Measurements from ENCODE around the gene STX3. TPM values are rescaled to one million over a fixed set of nuclear protein-coding genes. Genes with fewer than 3 reads are reported as not detected.

The STX3 gene
- 75.8 and 82.8 TPM in 2 replicates for total RNA-seq (2014; rRNA removed; shearing (Covaris generic))
- polyA plus RNA-seq (2015; cell fraction: cytosol; rRNA removed), result 45.6 and 57.9 TPM in 2 replicates
- polyA plus RNA-seq (2015; cell fraction: nucleus; rRNA removed), result 56.8 and 69.1 TPM in 2 replicates

DNA sequence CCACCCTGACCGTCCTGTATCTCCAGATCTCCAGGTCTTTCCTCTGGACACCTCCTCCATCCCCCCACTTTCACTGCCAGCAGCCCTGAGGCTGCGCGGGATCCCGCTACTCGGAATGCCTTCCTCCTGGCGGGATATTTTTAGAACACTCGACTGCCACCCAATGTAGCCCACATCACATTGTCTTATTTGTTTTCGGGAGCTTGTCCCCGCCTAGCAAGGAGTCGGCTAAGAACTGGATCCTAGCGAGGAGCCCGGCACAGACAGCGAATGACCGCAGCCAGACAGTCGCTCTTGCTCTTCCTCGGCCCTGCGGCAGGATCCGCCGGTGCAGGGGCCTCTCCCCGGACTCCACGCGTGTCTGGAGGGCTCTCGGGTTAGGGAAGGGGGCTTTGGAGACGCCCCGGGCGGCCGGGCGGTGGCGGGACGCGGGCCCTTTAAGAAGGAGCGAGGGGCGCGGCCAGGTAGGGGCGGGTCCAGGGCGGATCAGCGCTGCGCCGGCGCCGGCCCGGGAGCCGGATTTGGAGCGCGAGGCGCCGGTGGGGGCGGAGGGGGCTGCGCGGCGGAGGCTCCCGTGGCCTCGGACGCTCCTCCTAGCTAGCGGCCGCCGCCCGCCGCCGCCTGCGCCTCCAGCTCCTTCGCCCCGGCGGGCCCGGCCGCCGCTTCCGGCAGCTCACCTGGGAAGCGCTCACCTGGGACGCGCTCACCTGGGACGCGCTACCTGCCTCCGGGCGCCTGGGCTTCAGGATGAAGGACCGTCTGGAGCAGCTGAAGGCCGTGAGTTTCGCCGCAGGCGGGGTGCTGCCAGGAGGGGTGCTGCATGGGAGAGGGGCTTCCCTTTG, at the start of gene STX3:
TSS of gene STX3 (plus strand) at position 518 of the 842 bp plus-strand sequence. CDS start at position 748, 230 bp downstream.
- peak; percentile 67 for DNase-seq (ENCODE audit: low read depth, low spot score)
- in situ Hi-C loops (cut with HindIII; ENCODE audit: low pct_unique_long_range_greater_than_20kb, low sequenced_read_pairs), result no loop called here

DNA sequence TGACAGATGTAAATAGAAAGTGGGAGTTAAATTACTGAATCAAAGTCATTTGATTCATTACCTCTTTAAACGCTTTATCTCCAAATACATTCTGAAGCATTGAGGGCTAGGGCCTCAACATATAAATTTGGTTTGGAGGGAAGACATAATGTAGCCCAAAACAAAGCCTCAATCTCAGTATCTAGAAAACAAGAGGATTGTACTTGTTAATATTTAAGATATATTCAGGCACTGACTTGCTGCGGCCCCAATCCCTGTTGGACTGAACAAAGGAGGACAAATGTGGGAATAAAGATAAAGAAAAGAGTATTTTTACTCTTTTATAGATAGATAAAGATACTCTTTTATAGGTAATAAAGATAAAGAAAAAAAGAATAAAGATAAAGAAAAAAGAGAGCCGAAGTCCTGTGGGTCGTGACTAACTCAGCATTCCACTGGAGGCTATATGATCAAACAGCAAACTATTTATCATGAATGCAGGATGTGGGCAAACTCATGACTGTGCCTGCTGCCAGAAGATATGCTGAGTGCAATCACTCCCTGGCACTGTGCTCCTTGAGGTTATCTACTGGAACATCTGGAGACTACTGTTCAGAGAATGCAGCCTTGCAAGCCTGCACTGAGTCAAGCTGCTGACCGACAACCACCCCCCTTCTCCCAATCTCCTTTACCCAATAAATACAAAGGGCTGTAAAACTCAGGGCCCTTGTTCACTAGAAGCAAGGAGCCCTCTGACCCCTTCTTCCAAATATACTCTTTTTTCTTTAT, 48.5 kb upstream of the STX3 start:
- peak; percentile 95 for DNase-seq (ENCODE audit: low read depth, low spot score)
- in situ Hi-C loops (cut with HindIII; ENCODE audit: low pct_unique_long_range_greater_than_20kb, low sequenced_read_pairs), result no loop called here

DNA sequence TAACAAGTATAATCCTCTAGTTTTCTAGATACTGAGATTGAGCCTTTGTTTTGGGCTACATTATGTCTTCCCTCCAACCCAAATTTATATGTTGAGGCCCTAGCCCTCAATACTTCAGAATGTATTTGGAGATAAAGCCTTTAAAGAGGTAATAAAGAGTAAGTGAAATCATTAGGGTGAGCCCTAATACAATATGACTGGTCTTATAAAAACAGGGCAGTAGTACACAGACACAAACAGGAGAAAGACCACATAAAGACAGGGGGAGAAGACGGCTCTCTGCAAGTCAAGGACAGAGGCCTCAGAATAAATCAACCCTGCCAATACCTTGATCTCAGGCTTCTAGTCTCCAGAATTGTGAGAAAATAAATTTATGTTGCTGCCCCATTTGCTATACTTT, 47.8 kb upstream of the STX3 start:
- in situ Hi-C loops (cut with HindIII; ENCODE audit: low pct_unique_long_range_greater_than_20kb, low sequenced_read_pairs), result no loop called here
- DNase-seq (ENCODE audit: low read depth, low spot score), result no peak

DNA sequence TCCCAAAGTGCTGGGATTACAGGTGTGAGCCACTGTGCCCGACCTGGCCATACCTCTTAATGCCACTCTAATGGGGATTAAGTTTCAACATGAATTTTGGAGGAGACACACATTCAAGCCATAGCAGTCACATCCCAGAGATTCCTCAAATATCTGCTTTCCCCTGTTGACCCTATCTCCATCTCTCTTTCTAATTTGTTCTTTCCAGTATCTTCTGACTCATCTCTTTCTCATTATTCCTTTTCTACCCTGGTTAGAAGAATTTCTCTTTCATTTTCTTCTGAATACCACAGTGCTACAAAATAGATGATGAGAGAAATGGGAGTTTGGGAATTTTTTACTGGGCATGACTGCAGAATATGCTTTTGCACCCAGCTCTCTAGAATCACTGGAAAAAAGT, 46.6 kb upstream of the STX3 start:
- in situ Hi-C loops (cut with HindIII; ENCODE audit: low pct_unique_long_range_greater_than_20kb, low sequenced_read_pairs), result no loop called here
- no peak for DNase-seq (ENCODE audit: low read depth, low spot score)

DNA sequence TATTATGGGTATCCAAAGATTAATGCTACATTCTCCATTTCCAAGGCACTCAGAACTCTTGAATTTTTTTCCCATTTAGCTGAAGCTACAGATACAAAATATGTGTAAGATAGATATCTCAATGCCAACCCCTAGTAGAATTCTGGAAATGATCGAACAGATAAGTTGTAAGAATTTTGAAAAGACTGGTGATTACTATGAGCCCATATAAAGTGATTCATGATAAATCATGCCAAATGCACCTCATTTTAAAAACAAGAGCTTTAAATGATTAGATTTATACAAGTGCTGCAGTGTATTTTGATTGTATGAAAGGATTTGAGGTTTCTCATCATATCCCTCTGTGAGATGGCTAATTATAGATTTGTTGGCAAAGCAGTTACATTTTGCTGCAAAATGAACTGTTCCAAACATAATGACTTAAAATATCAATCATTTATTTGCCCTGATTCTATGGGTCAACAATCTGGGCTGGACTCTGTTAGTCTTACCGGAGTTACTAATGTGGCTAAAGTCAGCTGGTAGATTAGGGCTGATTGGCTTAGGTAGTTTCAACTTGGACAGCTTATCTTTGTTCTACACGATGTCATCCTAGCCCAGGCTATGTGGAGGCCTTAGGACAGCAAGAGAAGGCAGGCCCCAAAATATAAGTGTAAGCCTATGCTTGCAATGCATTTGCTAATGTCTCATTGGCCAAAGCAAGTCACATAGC, 44.9 kb upstream of the STX3 start:
- in situ Hi-C loops (cut with HindIII; ENCODE audit: low pct_unique_long_range_greater_than_20kb, low sequenced_read_pairs), result no loop called here
- DNase-seq (ENCODE audit: low read depth, low spot score), result no peak

DNA sequence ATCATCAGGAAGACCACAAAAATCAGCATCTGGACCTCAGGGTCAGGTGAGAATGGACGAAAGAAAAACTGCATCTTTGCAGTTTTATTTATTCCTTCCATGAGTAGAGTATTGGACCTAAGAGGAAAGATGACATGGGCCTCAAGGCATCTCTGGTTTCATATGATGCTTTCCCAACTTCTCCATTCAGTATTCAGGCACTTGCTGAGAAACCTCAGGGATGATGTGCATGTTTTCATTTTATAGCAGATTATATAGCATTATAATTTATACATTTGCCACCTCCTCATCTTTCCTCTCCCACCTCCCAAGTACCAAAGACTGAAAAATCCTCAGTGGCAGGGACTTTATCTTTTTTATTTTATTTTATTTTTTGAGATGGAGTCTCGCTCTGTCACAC, 41.4 kb upstream of the STX3 start, which contains the start of gene OR10V1:
TSS of gene OR10V1 (minus strand) at position 101 of the 400 bp plus-strand sequence. CDS start at position 101, 0 bp downstream.
- DNase-seq (ENCODE audit: low read depth, low spot score), result no peak
- in situ Hi-C loops (cut with HindIII; ENCODE audit: low pct_unique_long_range_greater_than_20kb, low sequenced_read_pairs), result no loop called here

DNA sequence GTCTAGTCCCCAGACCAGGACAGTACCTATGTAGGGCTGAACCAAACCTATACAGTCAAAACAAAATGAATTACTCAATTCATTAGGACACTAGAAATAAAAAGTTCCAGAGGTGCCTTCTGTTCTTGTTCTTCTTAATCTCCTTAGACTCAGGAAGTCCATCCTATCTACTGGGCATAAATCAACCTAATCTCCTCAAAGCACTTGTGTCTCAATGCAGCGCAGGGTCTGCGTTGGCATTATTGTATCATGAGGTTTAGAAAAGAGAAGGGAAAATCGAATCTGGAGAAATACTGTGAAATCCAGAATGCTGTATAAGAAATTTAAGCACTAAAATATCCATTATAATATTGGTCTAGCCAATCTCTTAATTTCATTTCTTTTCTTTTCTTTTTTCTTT, 39.1 kb upstream of the STX3 start:
- no peak for DNase-seq (ENCODE audit: low read depth, low spot score)
- in situ Hi-C loops (cut with HindIII; ENCODE audit: low pct_unique_long_range_greater_than_20kb, low sequenced_read_pairs), result no loop called here

DNA sequence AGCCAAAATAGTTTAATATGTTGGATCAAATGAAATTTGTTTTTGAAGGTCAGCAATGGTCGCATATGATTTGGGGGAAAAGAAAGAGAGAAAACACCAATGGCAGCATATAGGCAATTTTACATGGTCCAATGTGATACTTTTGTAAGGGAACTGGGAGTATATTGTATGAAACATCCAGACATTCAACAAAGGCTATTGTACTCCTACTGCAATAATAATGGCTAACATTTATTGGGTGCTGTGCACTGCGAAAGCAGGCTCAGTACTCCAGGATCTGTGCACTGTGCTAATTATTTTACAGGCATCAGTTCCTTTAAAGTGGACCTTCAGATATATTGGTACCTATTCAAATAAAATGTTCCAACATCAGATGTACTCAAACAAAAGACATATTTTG, 35.6 kb upstream of the STX3 start:
- DNase-seq (ENCODE audit: low read depth, low spot score), result no peak
- in situ Hi-C loops (cut with HindIII; ENCODE audit: low pct_unique_long_range_greater_than_20kb, low sequenced_read_pairs), result no loop called here

DNA sequence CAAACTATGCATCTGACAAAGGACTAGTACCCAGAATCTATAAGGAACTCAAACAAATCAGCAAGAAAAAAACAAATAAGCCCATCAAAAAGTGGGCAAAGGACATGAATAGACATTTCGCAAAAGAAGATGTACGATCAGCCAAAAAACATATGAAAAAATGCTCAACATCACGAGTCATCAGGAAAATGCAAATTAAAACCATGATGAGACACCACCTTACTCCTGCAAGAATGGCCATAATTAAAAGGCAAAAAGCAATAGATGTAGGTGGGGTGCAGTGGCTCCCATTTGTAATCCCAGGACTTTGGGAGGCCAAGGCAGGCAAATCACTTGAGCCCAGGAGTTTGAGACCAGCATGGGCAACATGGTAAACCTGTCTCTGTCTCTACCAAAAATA, 31.1 kb upstream of the STX3 start:
- no peak for DNase-seq (ENCODE audit: low read depth, low spot score)
- in situ Hi-C loops (cut with HindIII; ENCODE audit: low pct_unique_long_range_greater_than_20kb, low sequenced_read_pairs), result no loop called here

DNA sequence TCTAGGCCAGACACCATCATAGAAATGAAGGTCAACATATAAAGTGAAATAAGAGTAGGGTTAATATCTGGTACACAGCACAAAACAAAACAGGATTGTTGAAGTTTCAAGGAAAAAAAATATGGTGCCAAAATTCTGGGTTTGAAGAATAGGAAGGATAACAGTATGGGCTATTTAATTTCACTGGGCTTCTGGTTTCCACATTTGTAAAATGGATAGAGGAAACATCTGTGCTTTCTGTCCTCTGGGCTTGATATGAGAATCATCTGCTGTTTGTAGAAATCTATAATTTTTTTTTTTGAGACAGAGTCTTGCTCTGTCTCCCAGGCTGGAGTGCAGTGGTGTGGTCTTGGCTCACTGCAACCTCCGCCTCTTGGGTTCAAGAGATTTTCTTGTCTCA, 27.8 kb upstream of the STX3 start:
- no peak for DNase-seq (ENCODE audit: low read depth, low spot score)
- in situ Hi-C loops (cut with HindIII; ENCODE audit: low pct_unique_long_range_greater_than_20kb, low sequenced_read_pairs), result no loop called here

DNA sequence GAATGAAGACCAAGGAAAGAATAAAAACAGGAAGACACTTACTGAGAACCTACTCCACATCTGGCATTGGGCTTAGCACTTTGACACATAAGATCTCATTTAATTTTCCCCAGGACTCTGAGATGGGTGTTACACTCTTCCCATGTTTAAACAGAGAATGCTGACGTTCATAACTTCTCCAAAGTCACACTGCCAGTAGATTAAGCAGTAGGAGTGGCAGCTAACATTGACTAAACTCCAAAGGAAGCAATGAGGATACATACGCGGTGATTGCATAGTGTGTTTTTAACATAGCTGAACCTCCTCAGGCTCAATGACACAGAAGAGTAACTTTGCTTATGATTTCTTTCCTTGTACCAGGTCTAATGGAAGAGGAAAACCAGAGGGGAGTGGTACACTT, 27.0 kb upstream of the STX3 start:
- in situ Hi-C loops (cut with HindIII; ENCODE audit: low pct_unique_long_range_greater_than_20kb, low sequenced_read_pairs), result no loop called here
- no peak for DNase-seq (ENCODE audit: low read depth, low spot score)

DNA sequence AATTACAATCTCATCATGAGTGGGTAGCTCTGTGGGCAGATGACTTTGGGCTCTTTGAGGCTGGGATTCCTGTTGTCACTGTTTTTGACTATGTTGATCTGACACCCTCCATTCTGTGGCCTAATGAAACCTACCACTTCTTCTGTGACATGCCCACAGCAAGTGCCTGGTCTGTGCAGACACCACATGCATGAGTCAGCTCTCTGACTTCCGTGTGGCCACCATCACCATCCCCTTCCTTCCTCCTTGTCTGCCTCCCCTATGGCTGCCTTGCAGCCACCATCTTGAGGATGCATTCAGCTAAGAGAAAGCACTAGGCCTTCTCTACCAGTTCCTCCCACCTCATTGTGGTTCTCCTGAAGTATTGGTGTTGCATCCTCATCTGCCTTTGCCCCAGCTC, 26.3 kb upstream of the STX3 start:
- in situ Hi-C loops (cut with HindIII; ENCODE audit: low pct_unique_long_range_greater_than_20kb, low sequenced_read_pairs), result no loop called here
- no peak for DNase-seq (ENCODE audit: low read depth, low spot score)

DNA sequence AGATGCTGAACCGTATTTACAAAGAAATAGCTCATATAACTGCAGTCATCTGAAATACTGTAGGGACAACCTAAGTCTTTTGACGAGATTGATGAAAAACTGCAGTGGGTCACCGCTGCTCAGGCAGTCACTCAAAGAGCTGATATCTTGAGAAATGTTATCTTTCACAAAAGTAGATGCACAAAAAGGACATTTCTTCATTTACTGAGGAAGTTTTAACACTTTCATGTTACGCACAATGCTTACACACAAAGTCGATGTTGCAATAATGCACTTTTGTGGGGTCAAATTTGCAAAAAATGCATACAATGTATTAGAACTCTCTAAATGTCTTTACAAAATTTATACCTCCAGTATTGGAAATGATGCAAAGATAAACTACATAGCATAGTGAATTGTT, 25.3 kb upstream of the STX3 start:
- DNase-seq (ENCODE audit: low read depth, low spot score), result no peak
- in situ Hi-C loops (cut with HindIII; ENCODE audit: low pct_unique_long_range_greater_than_20kb, low sequenced_read_pairs), result no loop called here

DNA sequence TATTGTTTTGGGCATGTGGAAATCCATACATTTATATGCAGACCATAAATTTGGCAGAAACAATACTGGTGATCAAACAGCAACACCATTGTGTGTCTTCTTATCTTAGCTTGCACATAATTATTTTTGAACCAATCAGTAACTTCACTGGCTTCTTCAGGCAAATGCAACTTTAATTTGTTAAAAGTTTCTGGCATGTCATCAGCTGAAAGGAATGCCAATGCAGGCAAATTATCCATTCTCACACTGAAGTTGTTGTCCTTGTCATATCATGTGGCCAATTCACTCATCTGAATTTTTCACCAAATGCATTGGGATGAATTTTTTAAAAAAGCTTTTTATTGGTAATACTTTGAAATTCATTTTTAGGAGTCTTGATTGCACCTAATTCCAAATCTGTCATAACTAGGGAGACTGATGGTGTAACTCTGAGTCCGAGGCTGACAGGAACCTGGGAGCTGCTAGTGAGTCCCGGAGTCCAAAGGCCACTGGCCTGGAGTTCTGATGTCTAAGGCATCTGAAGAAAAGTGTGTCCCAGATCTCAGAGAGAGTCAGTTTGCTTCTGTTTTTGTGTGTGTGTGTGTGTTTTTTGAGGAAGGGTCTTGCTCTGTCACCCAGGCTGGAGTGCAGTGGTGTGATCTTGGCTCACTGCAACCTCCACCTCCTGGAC, 24.1 kb upstream of the STX3 start:
- in situ Hi-C loops (cut with HindIII; ENCODE audit: low pct_unique_long_range_greater_than_20kb, low sequenced_read_pairs), result no loop called here
- no peak for DNase-seq (ENCODE audit: low read depth, low spot score)

DNA sequence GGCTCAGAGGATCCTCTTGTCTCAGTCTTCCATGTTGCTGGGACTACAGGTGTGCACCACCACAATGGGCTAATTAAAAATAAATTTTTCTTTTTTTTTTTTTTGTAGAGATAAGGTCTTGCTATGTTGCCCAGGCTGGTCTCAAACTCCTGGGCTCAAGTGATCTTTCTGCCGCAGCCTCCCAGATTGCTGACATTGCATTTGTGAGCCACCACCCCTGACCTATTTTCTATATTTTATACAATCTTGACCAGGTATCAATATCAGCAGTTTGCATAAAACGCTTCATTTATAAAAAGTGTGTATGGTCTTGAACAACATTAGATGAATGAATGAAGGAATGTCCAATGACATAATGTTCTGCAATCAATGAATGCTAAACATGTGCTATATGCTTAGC, 9.1 kb upstream of the STX3 start:
- DNase-seq (ENCODE audit: low read depth, low spot score), result no peak
- in situ Hi-C loops (cut with HindIII; ENCODE audit: low pct_unique_long_range_greater_than_20kb, low sequenced_read_pairs), result no loop called here

DNA sequence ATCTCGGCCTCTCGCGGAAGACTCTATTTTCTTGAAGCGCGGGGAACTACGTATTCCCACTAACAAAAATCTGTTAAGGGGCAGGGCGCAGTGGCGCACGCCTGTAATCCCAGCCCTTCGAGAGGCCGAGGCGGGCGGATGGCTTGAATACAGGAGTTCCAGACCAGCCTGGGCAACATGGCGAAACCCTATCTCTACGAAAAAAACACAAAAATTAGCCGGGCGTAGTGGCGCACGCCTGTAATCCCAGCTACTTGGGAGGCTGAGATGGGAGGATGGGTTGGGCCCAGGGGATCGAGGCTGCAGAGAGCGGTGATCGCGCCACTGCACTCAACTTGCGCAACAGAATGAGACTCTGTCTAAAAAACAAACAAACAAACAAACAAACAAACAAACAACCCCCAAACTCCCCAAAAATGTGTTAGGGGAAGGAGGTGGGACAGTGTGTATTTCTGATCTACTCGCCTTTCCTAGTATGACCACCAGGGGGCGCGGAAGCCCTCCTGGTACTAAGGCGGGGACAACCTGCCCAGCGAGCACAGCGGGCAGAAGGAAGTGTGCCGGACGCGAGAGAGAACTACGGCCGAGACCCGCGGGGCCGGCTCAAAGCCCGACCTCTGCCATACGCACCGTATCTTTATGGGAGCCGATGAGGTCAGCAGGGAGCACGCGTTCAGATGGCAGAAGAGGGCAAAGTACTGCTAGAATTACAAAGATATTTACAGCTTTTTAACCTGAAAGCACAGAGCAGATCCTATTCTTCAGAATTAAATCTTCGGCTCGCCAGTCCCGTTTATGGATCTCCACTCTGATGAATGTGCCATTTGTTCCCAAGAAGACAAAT, 1.3 kb upstream of the STX3 start:
- peak; percentile 83 for DNase-seq (ENCODE audit: low read depth, low spot score)
- in situ Hi-C loops (cut with HindIII; ENCODE audit: low pct_unique_long_range_greater_than_20kb, low sequenced_read_pairs), result no loop called here

DNA sequence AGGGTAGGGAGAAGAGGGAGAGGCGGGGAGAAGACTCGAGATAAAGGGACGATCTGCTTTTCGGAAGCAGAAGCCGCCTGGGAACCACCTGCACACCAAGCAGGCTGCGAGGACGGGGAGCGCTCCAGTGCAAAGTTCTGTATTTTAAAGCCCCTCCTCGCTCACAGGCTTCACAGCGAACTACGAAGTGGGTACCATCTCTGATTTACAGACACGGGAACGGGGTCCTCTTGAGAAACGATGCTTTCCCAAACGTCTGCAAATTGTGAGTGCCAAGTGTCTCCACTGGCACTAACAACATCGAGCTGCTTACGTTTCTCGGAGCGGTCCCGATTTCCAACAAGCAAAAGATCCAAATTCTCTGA, 700 bp upstream of the STX3 start:
- in situ Hi-C loops (cut with HindIII; ENCODE audit: low pct_unique_long_range_greater_than_20kb, low sequenced_read_pairs), result no loop called here
- peak; percentile 9 for DNase-seq (ENCODE audit: low read depth, low spot score)

Measured in SK-MEL-5 (cell line).